Aorta (tissue), 5 donors: ENCODE results near the gene PADI1. TPM values are rescaled to one million over a fixed set of nuclear protein-coding genes. Genes with fewer than 3 reads are reported as not detected.

Source experiments
- ATAC-seq: fragments of 200-7000 bp; cut with Tn5 transposase; one replicate; pipeline ENCODE4 v1.9.1; 2022; ENCODE audit warnings: moderate library complexity; ENCODE audit not compliant: low FRiP score
- DNase-seq, 2 donors: peaks; one replicate each; pipeline ENCODE4 v3.0.0-alpha.2; 2020
- H3K27ac ChIP-seq, 2 donors: one replicate each; pipeline ENCODE4 v1.5.1; 2013; ENCODE audit warnings: low read length in 2 of 2, mild to moderate bottlenecking in 2 of 2, moderate library complexity in 2 of 2, control low read depth in 1 of 2, inconsistent platforms in 1 of 2, low read depth in 1 of 2
- H3K27me3 ChIP-seq, 2 donors: one replicate each; pipeline ENCODE4 v1.6.1; 2013; ENCODE audit warnings: control low read depth in 1 of 2, low read length in 1 of 2, mild to moderate bottlenecking in 1 of 2, moderate library complexity in 1 of 2; ENCODE audit not compliant: insufficient read depth in 2 of 2, control insufficient read depth in 1 of 2
- H3K36me3 ChIP-seq, 2 donors: one replicate each; pipeline ENCODE4 v1.6.1; 2013; ENCODE audit warnings: control low read depth in 1 of 2, low read length in 1 of 2, mild to moderate bottlenecking in 1 of 2; ENCODE audit not compliant: insufficient read depth in 2 of 2, control insufficient read depth in 1 of 2
- H3K4me1 ChIP-seq, 2 donors: one replicate each; pipeline ENCODE4 v1.6.1; 2013; ENCODE audit warnings: low read length in 2 of 2, control low read depth in 1 of 2, mild to moderate bottlenecking in 1 of 2, moderate library complexity in 1 of 2; ENCODE audit not compliant: insufficient read depth in 2 of 2, control insufficient read depth in 1 of 2
- H3K4me3 ChIP-seq, 2 donors: one replicate each; pipeline ENCODE4 v1.5.1; 2013; ENCODE audit warnings: low read length in 2 of 2, control low read depth in 1 of 2, mild to moderate bottlenecking in 1 of 2
- H3K9me3 ChIP-seq: one replicate; pipeline ENCODE4 v1.6.1; 2013; ENCODE audit warnings: mild to moderate bottlenecking, low read length; ENCODE audit not compliant: control insufficient read depth
- WGBS, 2 donors: extraction: QIAGEN DNeasy Blood & Tissue Kit; methylation state at CpG; one replicate each; pipeline ENCODE4 v1.1.7; 2013; 5-methylcytosine and 5-hydroxymethylcytosine counted together
- intact Hi-C, 2 donors: fragments of 100-400 bp; cut with DNase I; formaldehyde crosslinking; loops; one replicate each; pipeline versions ENCODE4 v1.14.2 to v1.15.0; 2022
- polyA plus RNA-seq, 2 donors: library from polyadenylated mRNA; stranded (reverse); fragments of 200-250 nt; gene quantifications; one replicate each; pipeline ENCODE4 v1.2.3, GENCODE V29; 2013
- total RNA-seq, 2 donors: library from RNA; stranded (reverse); fragmentation: NEBNext Ultra II Directional; extraction: Animal tissue kit (Norgen Biotek cat#: 25700); gene quantifications; one replicate each; pipeline ENCODE4 v1.2.1, GENCODE V29; 2021
- donor health status: healthy with polysubstance abuse.
- donor health status: Bipolar disorder and iron deficiency.
- donor health status: DM: no; HTN: no; CAD: no.
- donor health status: DM: no; HTN: no; CAD: no.
- donor health status: DM: yes; HTN: yes; CAD: no.

Gene PADI1
- total and polyA plus RNA-seq, 4 donors: 0.05 to 0.13 TPM; not detected in 2

- Histone ChIP-seq H3K27me3 (no peaks in the 10 kb centered on the region), H3K4me3 (no peak overlapping the region), H3K36me3 (no peaks in the 10 kb centered on the region), H3K9me3 (no peaks in the 10 kb centered on the region), H3K27ac (no peak overlapping the region), H3K4me1 (no peaks in the 10 kb centered on the region)
- ATAC-seq (no peak), DNase-seq (no peak)
- intact Hi-C loops: no loop called here
- 97 to 100% methylated on average over 2 of the region's 2 CpGs for WGBS, 2 donors
Measured at GRCh38 chr1:17188217-17188616, 16.7 kb upstream of the PADI1 start.

- intact Hi-C loops: no loop called here
- H3K27me3 ChIP-seq: no peaks in the 10 kb centered on the region
- 88 to 96% methylated on average over 10 of the region's 10 CpGs for WGBS, 2 donors
- H3K4me3 ChIP-seq: no peak overlapping the region
- no peaks in the 10 kb centered on the region for H3K36me3 ChIP-seq
- no peaks in the 10 kb centered on the region for H3K4me1 ChIP-seq
- H3K27ac ChIP-seq: no peak overlapping the region
- ATAC-seq: no peak
- H3K9me3 ChIP-seq: no peaks in the 10 kb centered on the region
- DNase-seq: no peak
Measured at GRCh38 chr1:17188889-17189631, 15.9 kb upstream of the PADI1 start.

- ATAC-seq (no peak), DNase-seq (no peak)
Measured at GRCh38 chr1:17189632-17189990, 15.3 kb upstream of the PADI1 start.

GRCh38 chr1:17190010-17190995 lies 14.6 kb upstream of the PADI1 start:
- H3K27me3 ChIP-seq: no peaks in the 10 kb centered on the region
- ATAC-seq: no peak
- H3K9me3 ChIP-seq: no peaks in the 10 kb centered on the region
- H3K4me1 ChIP-seq: no peaks in the 10 kb centered on the region
- H3K4me3 ChIP-seq: no peak overlapping the region
- WGBS, 2 donors: 83 to 84% methylated on average over 15 of the region's 15 CpGs
- no peak overlapping the region for H3K27ac ChIP-seq
- intact Hi-C loops: no loop called here
- no peaks in the 10 kb centered on the region for H3K36me3 ChIP-seq
- no peak for DNase-seq

More at GRCh38 chr1:17189632-17189990, 15.3 kb upstream of the PADI1 start:
- Histone ChIP-seq H3K9me3 (no peaks in the 10 kb centered on the region), H3K4me1 (no peaks in the 10 kb centered on the region), H3K27me3 (no peaks in the 10 kb centered on the region), H3K36me3 (no peaks in the 10 kb centered on the region), H3K4me3 (no peak overlapping the region), H3K27ac (no peak overlapping the region)
- 69 to 91% methylated on average over 2 of the region's 2 CpGs for WGBS, 2 donors
- intact Hi-C loops: no loop called here

- intact Hi-C loops: no loop called here
- Histone ChIP-seq H3K9me3 (no peaks in the 10 kb centered on the region), H3K36me3 (no peaks in the 10 kb centered on the region), H3K4me1 (no peaks in the 10 kb centered on the region), H3K27ac (no peak overlapping the region), H3K4me3 (no peak overlapping the region), H3K27me3 (no peaks in the 10 kb centered on the region)
- DNase-seq (no peak), ATAC-seq (no peak)
- 88 to 90% methylated on average over 4 of the region's 4 CpGs for WGBS, 2 donors
Measured at GRCh38 chr1:17191990-17192242, 13.0 kb upstream of the PADI1 start.

- intact Hi-C loops: no loop called here
- no peaks in the 10 kb centered on the region for H3K9me3 ChIP-seq
- no peaks in the 10 kb centered on the region for H3K36me3 ChIP-seq
- no peak for DNase-seq
- no peak overlapping the region for H3K27ac ChIP-seq
- ATAC-seq: no peak
- no peaks in the 10 kb centered on the region for H3K4me1 ChIP-seq
- no peak overlapping the region for H3K4me3 ChIP-seq
- H3K27me3 ChIP-seq: no peaks in the 10 kb centered on the region
- 88 to 89% methylated on average over 13 of the region's 13 CpGs for WGBS, 2 donors
Measured at GRCh38 chr1:17192394-17193221, 12.3 kb upstream of the PADI1 start.

GRCh38 chr1:17193222-17194132 lies 11.5 kb upstream of the PADI1 start:
- 83 to 86% methylated on average over 16 to 17 of the region's 17 CpGs for WGBS, 2 donors
- intact Hi-C loops: no loop called here
- DNase-seq (no peak), ATAC-seq (no peak)
- H3K27ac ChIP-seq: no peak overlapping the region
- no peaks in the 10 kb centered on the region for H3K9me3 ChIP-seq
- no peaks in the 10 kb centered on the region for H3K27me3 ChIP-seq
- H3K36me3 ChIP-seq: no peaks in the 10 kb centered on the region
- no peaks in the 10 kb centered on the region for H3K4me1 ChIP-seq
- H3K4me3 ChIP-seq: no peak overlapping the region

- no peak overlapping the region for H3K4me3 ChIP-seq
- DNase-seq (no peak), ATAC-seq (no peak)
- WGBS, 2 donors: 75 to 91% methylated on average over 3 of the region's 3 CpGs
- H3K27me3 ChIP-seq: no peaks in the 10 kb centered on the region
- H3K4me1 ChIP-seq: no peaks in the 10 kb centered on the region
- intact Hi-C loops: no loop called here
- H3K9me3 ChIP-seq: no peaks in the 10 kb centered on the region
- no peak overlapping the region for H3K27ac ChIP-seq
- no peaks in the 10 kb centered on the region for H3K36me3 ChIP-seq
Measured at GRCh38 chr1:17194133-17194475, 10.8 kb upstream of the PADI1 start.
